GM21619 (cell line): ENCODE data around the gene CSF1.
"Not testable (repeated sequence)": the region's sequence is repeated elsewhere in the genome, so short reads cannot be mapped to it uniquely, and the experiment has no call there.

Experiments
- ATAC-seq: cut with Tn5 transposase; IDR thresholded peaks from one replicate; pipeline ENCODE4 v1.9.1; 2021; ENCODE audit not compliant: unreplicated experiment

Gene CSF1

GRCh38 chr1:109917768-109918606, 7.3 kb downstream of the CSF1 start:
- no peak for ATAC-seq

GRCh38 chr1:109918671-109919070, 8.0 kb downstream of the CSF1 start:
- ATAC-seq: no peak

GRCh38 chr1:109919303-109919702, 8.7 kb downstream of the CSF1 start:
- ATAC-seq: no peak

- not testable (repeated sequence) for ATAC-seq
Observed at GRCh38 chr1:109920391-109920790, 9.7 kb downstream of the CSF1 start.

GRCh38 chr1:109922326-109922725, 11.7 kb downstream of the CSF1 start:
- ATAC-seq: no peak

- ATAC-seq: no peak
Observed at GRCh38 chr1:109923131-109923945, 12.7 kb downstream of the CSF1 start.

- no peak for ATAC-seq
Observed at GRCh38 chr1:109923946-109924275, 13.3 kb downstream of the CSF1 start.

GRCh38 chr1:109924316-109924715, 13.7 kb downstream of the CSF1 start:
- no peak for ATAC-seq

- no peak for ATAC-seq
Observed at GRCh38 chr1:109925159-109925990, 14.7 kb downstream of the CSF1 start.

GRCh38 chr1:109926662-109927300, 16.1 kb downstream of the CSF1 start:
- no peak for ATAC-seq

- no peak for ATAC-seq
Observed at GRCh38 chr1:109927356-109927755, 16.7 kb downstream of the CSF1 start.

- ATAC-seq: no peak
Observed at GRCh38 chr1:109927911-109928321, 17.3 kb downstream of the CSF1 start.

GRCh38 chr1:109928591-109929111, 18.0 kb downstream of the CSF1 start:
- no peak for ATAC-seq

- ATAC-seq: no peak
Observed at GRCh38 chr1:109929170-109929569, 18.5 kb downstream of the CSF1 start.

GRCh38 chr1:109929588-109930251, 19.1 kb downstream of the CSF1 start:
- no peak for ATAC-seq

- ATAC-seq: no peak
Observed at GRCh38 chr1:109930252-109930993, 19.8 kb downstream of the CSF1 start.

GRCh38 chr1:109931189-109931731, 20.6 kb downstream of the CSF1 start:
- ATAC-seq: no peak

- ATAC-seq: no peak
Observed at GRCh38 chr1:109931911-109932636, 21.4 kb downstream of the CSF1 start.
